NCI-H1694 treated with DMSO at 0.1 percent for 48 hours (cell line): ENCODE data around the gene CAMTA1.

Experiments
- DNase-seq: peaks from one replicate; lab custom pipeline; 2025; lab: John Stamatoyannopoulos, UW

The CAMTA1 gene

GRCh38 chr1:7477593-7477992 is 692.3 kb downstream of the CAMTA1 start:
- DNase-seq, result no peak

GRCh38 chr1:7478142-7478790 is 693.0 kb downstream of the CAMTA1 start:
- DNase-seq, result no peak

- DNase-seq, result no peak
Measured at GRCh38 chr1:7478809-7479499, 693.7 kb downstream of the CAMTA1 start.

- no peak for DNase-seq
Measured at GRCh38 chr1:7479571-7479970, 694.3 kb downstream of the CAMTA1 start.

GRCh38 chr1:7481194-7481593 is 695.9 kb downstream of the CAMTA1 start:
- DNase-seq, result no peak

GRCh38 chr1:7482077-7482476 is 696.8 kb downstream of the CAMTA1 start:
- no peak for DNase-seq

GRCh38 chr1:7482772-7483495 is 697.7 kb downstream of the CAMTA1 start:
- no peak for DNase-seq

GRCh38 chr1:7483634-7484383 is 698.6 kb downstream of the CAMTA1 start:
- DNase-seq, result no peak

- no peak for DNase-seq
Measured at GRCh38 chr1:7485086-7485780, 700.0 kb downstream of the CAMTA1 start.

- DNase-seq, result no peak
Measured at GRCh38 chr1:7485826-7486225, 700.6 kb downstream of the CAMTA1 start.

- no peak for DNase-seq
Measured at GRCh38 chr1:7487766-7488474, 702.7 kb downstream of the CAMTA1 start.

GRCh38 chr1:7488475-7488842 is 703.2 kb downstream of the CAMTA1 start:
- DNase-seq, result no peak

- DNase-seq, result no peak
Measured at GRCh38 chr1:7489586-7489985, 704.3 kb downstream of the CAMTA1 start.

GRCh38 chr1:7490576-7490975 is 705.3 kb downstream of the CAMTA1 start:
- no peak for DNase-seq

GRCh38 chr1:7491109-7491817 is 706.0 kb downstream of the CAMTA1 start:
- DNase-seq, result no peak

- no peak for DNase-seq
Measured at GRCh38 chr1:7491818-7492173, 706.5 kb downstream of the CAMTA1 start.

GRCh38 chr1:7493711-7494454 is 708.6 kb downstream of the CAMTA1 start:
- DNase-seq, result no peak

- no peak for DNase-seq
Measured at GRCh38 chr1:7495962-7496361, 710.7 kb downstream of the CAMTA1 start.

GRCh38 chr1:7497107-7497637 is 711.9 kb downstream of the CAMTA1 start:
- no peak for DNase-seq
